ENCODE measurements around the gene HYLS1. TPM values are rescaled to one million over a fixed set of nuclear protein-coding genes. Genes with fewer than 3 reads are reported as not detected.
A peak's percentile ranks its signal among the peaks of the same experiment; 100 is the strongest.

HYLS1 gene
- total RNA-seq, 2 donors from 2014 or later, result 3.3 to 3.9 TPM

GRCh38 chr11:125931668-125932067 is 44.2 kb downstream of the HYLS1 start:
- H3K27ac Mint-ChIP-seq, result no peak overlapping the region
- H3K27me3 Mint-ChIP-seq, result peaks cover 37% of the 10 kb centered on the region
- no peaks in the 10 kb centered on the region for H3K9me3 ChIP-seq (ENCODE audit: control insufficient read depth, low read length, poor library complexity, severe bottlenecking)
- no peak for ATAC-seq
- peaks cover 2% of the 10 kb centered on the region for H3K36me3 Mint-ChIP-seq (ENCODE audit: low read depth)
- H3K4me1 Mint-ChIP-seq, result no peaks in the 10 kb centered on the region
- DNase-seq, result no peak
- no peak overlapping the region for H3K4me3 Mint-ChIP-seq

DNA sequence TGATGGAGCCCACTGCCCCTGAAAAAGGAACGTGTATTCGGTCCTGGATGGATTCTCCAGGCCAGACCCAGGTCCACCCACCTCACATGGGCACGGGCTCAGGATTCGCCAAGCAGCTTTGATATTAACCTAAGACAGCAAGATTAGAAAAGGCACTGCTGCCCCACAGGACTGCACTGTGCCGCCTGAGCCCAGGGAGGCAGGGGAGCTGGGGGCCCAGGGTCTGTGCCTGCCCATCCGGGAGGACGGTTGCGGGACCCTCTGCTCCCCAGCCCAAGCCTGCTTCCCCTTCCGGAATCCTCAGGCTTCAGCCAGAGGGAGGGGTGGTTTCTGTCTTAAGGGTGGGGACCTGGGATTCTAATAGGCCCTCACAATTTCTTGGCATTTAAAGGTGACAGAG is 44.8 kb downstream of the HYLS1 start:
- Mint-ChIP-seq H3K27ac (no peak overlapping the region), H3K4me3 (no peak overlapping the region), H3K4me1 (no peaks in the 10 kb centered on the region), H3K27me3 (peaks cover 31% of the 10 kb centered on the region), H3K36me3 (ENCODE audit: low read depth) (no peaks in the 10 kb centered on the region)
- H3K9me3 ChIP-seq (ENCODE audit: control insufficient read depth, low read length, poor library complexity, severe bottlenecking), result no peaks in the 10 kb centered on the region
- ATAC-seq (no peak), DNase-seq (no peak)

- H3K4me3 Mint-ChIP-seq, result no peak overlapping the region
- H3K27ac Mint-ChIP-seq, result no peak overlapping the region
- ATAC-seq (no peak), DNase-seq (no peak)
- peaks cover 27% of the 10 kb centered on the region for H3K27me3 Mint-ChIP-seq
- peaks cover under 1% of the 10 kb centered on the region for H3K4me1 Mint-ChIP-seq
- H3K9me3 ChIP-seq (ENCODE audit: control insufficient read depth, low read length, poor library complexity, severe bottlenecking), result no peaks in the 10 kb centered on the region
- H3K36me3 Mint-ChIP-seq (ENCODE audit: low read depth), result no peaks in the 10 kb centered on the region
Observed at GRCh38 chr11:125933030-125933813, 45.8 kb downstream of the HYLS1 start.

GRCh38 chr11:125934473-125934872 is 47.0 kb downstream of the HYLS1 start:
- no peaks in the 10 kb centered on the region for H3K9me3 ChIP-seq (ENCODE audit: control insufficient read depth, low read length, poor library complexity, severe bottlenecking)
- Mint-ChIP-seq H3K4me1 (peaks cover 7% of the 10 kb centered on the region), H3K4me3 (no peak overlapping the region), H3K36me3 (ENCODE audit: low read depth) (no peaks in the 10 kb centered on the region), H3K27me3 (peaks cover 22% of the 10 kb centered on the region), H3K27ac (no peak overlapping the region)
- DNase-seq, result no peak
- ATAC-seq, result no peak

DNA sequence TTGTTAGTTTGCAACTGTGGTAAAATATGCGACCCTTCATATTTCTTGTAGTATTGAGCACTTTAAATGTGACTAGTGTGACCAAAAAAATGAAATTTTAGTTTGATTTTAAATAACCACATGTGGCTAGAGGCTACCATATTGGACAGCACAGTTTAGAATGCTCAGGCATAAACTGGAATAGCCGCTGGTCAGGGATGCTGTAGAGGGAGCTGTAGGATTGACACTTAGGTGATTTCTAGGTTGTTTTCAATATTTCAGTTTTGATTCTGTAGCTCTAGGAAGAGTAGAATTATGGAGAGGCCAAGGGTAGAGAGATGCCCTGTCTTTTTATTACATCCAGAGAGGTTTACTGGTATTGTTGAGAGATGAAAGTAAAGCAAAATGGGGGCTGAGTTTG is 47.6 kb downstream of the HYLS1 start:
- Mint-ChIP-seq H3K36me3 (ENCODE audit: low read depth) (no peaks in the 10 kb centered on the region), H3K4me1 (peaks cover 7% of the 10 kb centered on the region), H3K27me3 (peaks cover 16% of the 10 kb centered on the region), H3K4me3 (no peak overlapping the region), H3K27ac (no peak overlapping the region)
- ATAC-seq (no peak), DNase-seq (no peak)
- no peaks in the 10 kb centered on the region for H3K9me3 ChIP-seq (ENCODE audit: control insufficient read depth, low read length, poor library complexity, severe bottlenecking)

GRCh38 chr11:125935618-125936199 is 48.2 kb downstream of the HYLS1 start:
- Mint-ChIP-seq H3K27ac (no peak overlapping the region), H3K27me3 (peaks cover 10% of the 10 kb centered on the region), H3K4me1 (peaks cover 7% of the 10 kb centered on the region), H3K36me3 (ENCODE audit: low read depth) (no peaks in the 10 kb centered on the region), H3K4me3 (no peak overlapping the region)
- DNase-seq (no peak), ATAC-seq (no peak)
- no peaks in the 10 kb centered on the region for H3K9me3 ChIP-seq (ENCODE audit: control insufficient read depth, low read length, poor library complexity, severe bottlenecking)

GRCh38 chr11:125938418-125938817 is 51.0 kb downstream of the HYLS1 start:
- no peak overlapping the region for H3K4me3 Mint-ChIP-seq
- H3K9me3 ChIP-seq (ENCODE audit: control insufficient read depth, low read length, poor library complexity, severe bottlenecking), result no peaks in the 10 kb centered on the region
- ATAC-seq (no peak), DNase-seq (no peak)
- no peaks in the 10 kb centered on the region for H3K36me3 Mint-ChIP-seq (ENCODE audit: low read depth)
- H3K27me3 Mint-ChIP-seq, result peaks cover 14% of the 10 kb centered on the region
- peaks cover 15% of the 10 kb centered on the region for H3K4me1 Mint-ChIP-seq
- H3K27ac Mint-ChIP-seq, result no peak overlapping the region

DNA sequence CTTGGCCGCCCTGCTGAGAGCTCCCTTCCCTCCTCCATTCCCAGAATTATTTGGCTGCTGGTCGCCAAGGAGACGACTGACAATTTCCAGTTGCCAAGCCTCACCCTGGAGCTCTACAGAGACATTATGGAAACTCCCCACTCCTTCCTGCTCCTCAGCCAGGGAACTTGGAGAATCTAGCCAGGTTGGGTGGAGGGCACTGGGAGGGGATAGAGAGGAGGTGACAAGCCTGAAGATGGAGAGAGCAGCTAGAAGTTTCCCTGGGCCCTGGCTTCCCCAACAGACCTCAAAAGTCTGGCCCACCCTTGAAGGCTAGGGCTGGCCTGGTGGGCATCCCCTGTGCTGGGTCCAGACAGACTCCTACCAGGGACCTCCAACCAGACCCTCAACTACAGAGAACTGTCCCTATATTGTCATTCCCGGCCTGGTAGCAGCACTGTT is 51.6 kb downstream of the HYLS1 start:
- H3K36me3 Mint-ChIP-seq (ENCODE audit: low read depth), result no peaks in the 10 kb centered on the region
- H3K27me3 Mint-ChIP-seq, result peaks cover 12% of the 10 kb centered on the region
- H3K4me3 Mint-ChIP-seq, result no peak overlapping the region
- DNase-seq (no peak), ATAC-seq (no peak)
- no peaks in the 10 kb centered on the region for H3K9me3 ChIP-seq (ENCODE audit: control insufficient read depth, low read length, poor library complexity, severe bottlenecking)
- H3K27ac Mint-ChIP-seq, result no peak overlapping the region
- H3K4me1 Mint-ChIP-seq, result peaks cover 17% of the 10 kb centered on the region

DNA sequence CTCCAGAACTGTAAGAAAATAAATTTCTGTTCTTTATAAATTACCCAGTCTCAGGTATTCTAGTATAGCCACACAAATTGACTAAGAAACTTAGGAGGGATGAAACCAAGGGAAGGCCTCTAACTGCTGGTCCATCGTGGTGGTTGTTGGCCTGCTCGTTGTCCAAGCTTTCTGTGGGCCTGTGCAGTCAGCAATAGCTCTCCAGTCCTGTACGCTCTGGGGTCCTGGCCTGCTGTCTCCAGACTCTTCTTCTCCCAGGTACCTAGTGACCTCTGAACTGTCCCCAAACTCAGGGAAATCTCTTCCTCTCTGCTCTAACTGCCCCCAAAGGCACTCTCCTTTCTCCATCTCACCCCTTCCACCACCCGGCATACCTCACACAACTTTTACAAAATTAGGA is 52.7 kb downstream of the HYLS1 start:
- no peak overlapping the region for H3K27ac Mint-ChIP-seq
- H3K27me3 Mint-ChIP-seq, result peaks cover 12% of the 10 kb centered on the region
- no peak for ATAC-seq
- H3K4me1 Mint-ChIP-seq, result peaks cover 19% of the 10 kb centered on the region
- H3K4me3 Mint-ChIP-seq, result no peak overlapping the region
- no peaks in the 10 kb centered on the region for H3K36me3 Mint-ChIP-seq (ENCODE audit: low read depth)
- DNase-seq, result no peak
- no peaks in the 10 kb centered on the region for H3K9me3 ChIP-seq (ENCODE audit: control insufficient read depth, low read length, poor library complexity, severe bottlenecking)

GRCh38 chr11:125941267-125941618 is 53.8 kb downstream of the HYLS1 start:
- peaks cover 19% of the 10 kb centered on the region for H3K4me1 Mint-ChIP-seq
- ATAC-seq (no peak), DNase-seq (no peak)
- H3K4me3 Mint-ChIP-seq, result no peak overlapping the region
- H3K9me3 ChIP-seq (ENCODE audit: control insufficient read depth, low read length, poor library complexity, severe bottlenecking), result no peaks in the 10 kb centered on the region
- H3K27me3 Mint-ChIP-seq, result peaks cover 12% of the 10 kb centered on the region
- no peaks in the 10 kb centered on the region for H3K36me3 Mint-ChIP-seq (ENCODE audit: low read depth)
- peak overlapping the region; percentile 67 for H3K27ac Mint-ChIP-seq

GRCh38 chr11:125941619-125942611 is 54.4 kb downstream of the HYLS1 start:
- H3K36me3 Mint-ChIP-seq (ENCODE audit: low read depth), result no peaks in the 10 kb centered on the region
- H3K9me3 ChIP-seq (ENCODE audit: control insufficient read depth, low read length, poor library complexity, severe bottlenecking), result no peaks in the 10 kb centered on the region
- H3K4me1 Mint-ChIP-seq, result peaks cover 19% of the 10 kb centered on the region
- H3K27ac Mint-ChIP-seq, result peak overlapping the region; percentile 67
- ATAC-seq (peak; percentile 70), DNase-seq (peak in 2 of 3 donors; percentile 13 to 28)
- H3K4me3 Mint-ChIP-seq, result peak overlapping the region; percentile 33
- peaks cover 12% of the 10 kb centered on the region for H3K27me3 Mint-ChIP-seq

- Mint-ChIP-seq H3K4me3 (no peak overlapping the region), H3K36me3 (ENCODE audit: low read depth) (no peaks in the 10 kb centered on the region), H3K27ac (no peak overlapping the region), H3K27me3 (peaks cover 15% of the 10 kb centered on the region), H3K4me1 (peaks cover 19% of the 10 kb centered on the region)
- ATAC-seq (no peak), DNase-seq (no peak)
- H3K9me3 ChIP-seq (ENCODE audit: control insufficient read depth, low read length, poor library complexity, severe bottlenecking), result no peaks in the 10 kb centered on the region
Observed at GRCh38 chr11:125942771-125943428, 55.4 kb downstream of the HYLS1 start.
